Panc1 (cell line): ENCODE data around the gene CDCA4. TPM values are rescaled to one million over a fixed set of nuclear protein-coding genes. Genes with fewer than 3 reads are reported as not detected.

Experiments
- ATAC-seq: fragments of 200-7000 bp; cut with Tn5 transposase; 2 replicates; pipeline ENCODE4 v1.9.1; 2020; ENCODE audit warnings: mild to moderate bottlenecking, moderate library complexity
- BruUV-seq: library from RNA; stranded (reverse); fragments of 400-500 nt; replicated peaks from 2 replicates; lab custom pipeline; 2021; lab: Mats Ljungman, UMichigan
- CTCF ChIA-PET: fragments of 300-600 bp; sonication (Branson Sonifier 250); formaldehyde crosslinking; loops from one replicate; lab custom pipeline; 2022; ENCODE audit warnings: antibody characterized with exemption; lab: Charles Lee
- POLR2A ChIA-PET: fragments of 300-600 bp; sonication (Branson Sonifier 250); formaldehyde crosslinking; loops from one replicate; lab custom pipeline; 2022; ENCODE audit warnings: antibody characterized with exemption; lab: Charles Lee
- DNase-seq: peaks from one replicate; pipeline ENCODE4 v3.0.0-alpha.2; 2010; ENCODE audit warnings: low read depth, low spot score
- H3K27ac ChIP-seq: 2 replicates; pipeline ENCODE4 v1.5.1; 2011; ENCODE audit warnings: mild to moderate bottlenecking, low read length, inconsistent platforms
- H3K27me3 ChIP-seq: fragments of 200-500 bp; sonication (Bioruptor generic); 2 replicates; pipeline ENCODE4 v1.6.0; 2014; ENCODE audit warnings: low read length, inconsistent platforms; ENCODE audit not compliant: control insufficient read depth, insufficient read depth
- H3K36me3 ChIP-seq: fragments of 200-500 bp; sonication (Bioruptor generic); 2 replicates; pipeline ENCODE4 v1.5.1; 2014; ENCODE audit warnings: inconsistent platforms, mild to moderate bottlenecking, low read length, moderate library complexity; ENCODE audit not compliant: control insufficient read depth, insufficient read depth
- H3K4me1 ChIP-seq: 2 replicates; pipeline ENCODE4 v1.5.1; 2011; ENCODE audit warnings: inconsistent platforms, mild to moderate bottlenecking, low read length, moderate library complexity; ENCODE audit not compliant: control insufficient read depth, insufficient read depth
- H3K4me3 ChIP-seq, 2 experiments: 2 replicates each; pipeline ENCODE4 v1.5.1; 2011 to 2012; ENCODE audit warnings: low read depth in 2 of 2, low read length in 2 of 2, mild to moderate bottlenecking in 2 of 2, inconsistent platforms in 1 of 2, moderate library complexity in 1 of 2
- H3K9me3 ChIP-seq: fragments of 200-500 bp; sonication (Bioruptor generic); 2 replicates; pipeline ENCODE4 v1.5.1; 2014; ENCODE audit warnings: low read depth, mild to moderate bottlenecking, inconsistent platforms, low read length, moderate library complexity; ENCODE audit not compliant: control insufficient read depth, insufficient read depth
- POLR2AphosphoS5 ChIP-seq: IDR thresholded peaks from 2 replicates; pipeline ENCODE4 v1.6.1; 2012; ENCODE audit warnings: mild to moderate bottlenecking, low read depth, low read length, moderate library complexity
- SIN3A ChIP-seq: IDR thresholded peaks from 2 replicates; pipeline ENCODE4 v1.6.1; 2012; ENCODE audit warnings: low read depth, mild to moderate bottlenecking, low read length, moderate library complexity, borderline replicate concordance; ENCODE audit not compliant: insufficient read depth
- TCF7L2 ChIP-seq: IDR thresholded peaks from 2 replicates; pipeline ENCODE4 v1.6.1; 2011; ENCODE audit warnings: mild to moderate bottlenecking, low read depth, low read length, inconsistent platforms
- in situ Hi-C: cut with HindIII; loops from 2 replicates; pipeline ENCODE4 v1.10.0; 2016; ENCODE audit warnings: low sequenced_read_pairs, low pct_unique_long_range_greater_than_20kb
- intact Hi-C: fragments of 100-400 bp; cut with micrococcal nuclease; formaldehyde crosslinking; loops from one replicate; pipeline ENCODE4 v1.10.0; 2022; ENCODE audit not compliant: unreplicated experiment
- total RNA-seq: library from RNA; stranded (reverse); gene quantifications from one replicate; pipeline ENCODE4 v1.2.1, GENCODE V29; 2021; ENCODE audit not compliant: unreplicated experiment

CDCA4 gene
- total RNA-seq, 1 experiment from 2014 or later, result 39.9 TPM

- ChIA-PET POLR2A (no interaction called here), CTCF (no interaction called here)
- no peaks in the 10 kb centered on the region for H3K27me3 ChIP-seq
- H3K27ac ChIP-seq, result no peak overlapping the region
- peaks cover 8% of the 10 kb centered on the region for H3K4me1 ChIP-seq
- no peaks in the 10 kb centered on the region for H3K9me3 ChIP-seq
- DNase-seq, result no peak
- TF ChIP-seq SIN3A, result no peak
- TF ChIP-seq POLR2AphosphoS5, result peak; percentile 6; the same call in 1 of the 2 replicates
- ATAC-seq, result no peak
- in situ Hi-C loops (no loop called here), intact Hi-C loops (no loop called here)
- no TSS peak for BruUV-seq
- no peak overlapping the region for H3K4me3 ChIP-seq
- peaks cover 9% of the 10 kb centered on the region; the same call in 1 of the 2 replicates for H3K36me3 ChIP-seq
Measured at GRCh38 chr14:105007593-105008264, 13.2 kb downstream of the CDCA4 start.

GRCh38 chr14:105006831-105007592 is 13.9 kb downstream of the CDCA4 start:
- POLR2A ChIA-PET, result no interaction called here
- H3K27me3 ChIP-seq, result no peaks in the 10 kb centered on the region

DNA sequence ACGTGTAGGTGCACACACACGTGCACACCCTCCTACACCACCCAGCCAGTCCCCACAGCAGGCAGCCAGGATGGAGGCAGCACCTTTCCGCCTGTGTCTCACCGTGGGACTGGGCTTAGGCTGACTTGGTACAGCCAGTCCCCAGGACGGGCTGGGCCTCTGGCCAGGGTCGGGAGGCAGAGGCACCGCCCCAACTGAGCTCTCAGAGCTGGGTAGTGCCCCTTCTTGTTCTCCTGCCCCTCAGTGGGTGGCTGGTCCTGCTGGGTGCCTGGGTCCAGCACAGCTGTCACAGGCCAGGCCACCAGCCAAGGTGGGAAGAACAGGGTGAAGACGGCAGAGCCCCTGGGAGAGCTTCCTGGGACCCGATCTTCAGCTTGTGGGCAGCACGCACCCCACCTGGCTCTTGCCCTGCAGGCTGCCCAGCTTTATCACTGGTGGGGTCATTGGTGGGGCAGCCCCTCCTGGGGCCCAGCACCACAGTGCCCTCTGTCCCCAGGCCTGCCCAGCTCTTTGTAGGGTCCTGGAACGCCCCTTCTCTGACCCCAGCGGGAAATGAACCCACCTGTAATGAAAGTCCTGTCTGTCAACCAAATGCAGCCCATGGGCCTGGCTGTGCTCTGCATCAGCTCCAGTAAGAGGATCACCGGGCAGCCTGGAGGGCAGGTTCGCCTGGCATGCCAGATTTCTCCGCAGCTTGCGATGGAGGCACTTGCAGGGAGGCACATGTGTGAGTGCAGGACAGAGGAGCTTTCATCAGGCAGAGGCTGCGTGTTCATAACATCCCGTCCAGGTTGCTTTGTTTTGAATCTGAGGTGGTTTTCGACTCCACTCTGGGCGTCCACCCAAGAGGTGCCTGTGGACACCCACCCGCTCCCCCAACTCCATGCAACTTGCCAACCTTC is 14.7 kb downstream of the CDCA4 start:
- DNase-seq, result no peak
- in situ Hi-C loops (no loop called here), intact Hi-C loops (no loop called here)
- POLR2A ChIA-PET, result interaction anchor here (0.5 to 0.6 kb wide), 2 partner anchors 31 to 335 kb away, joined by 8 to 12 read pairs; no protein-coding TSS in a partner anchor
- no TSS peak for BruUV-seq
- Histone ChIP-seq H3K27ac (no peak overlapping the region), H3K4me3 (no peak overlapping the region), H3K9me3 (no peaks in the 10 kb centered on the region), H3K27me3 (no peaks in the 10 kb centered on the region), H3K36me3 (peaks cover 9% of the 10 kb centered on the region; the same call in 1 of the 2 replicates), H3K4me1 (no peaks in the 10 kb centered on the region)
- CTCF ChIA-PET, result interaction anchor here (0.5 to 0.8 kb wide), 2 partner anchors 42 to 1477 kb away, joined by 3 to 4 read pairs; partner anchors contain the start of gene TRMT61A
- ATAC-seq, result peak; percentile 52
- TF ChIP-seq POLR2AphosphoS5 (peak; percentile 32; the same call in 1 of the 2 replicates), TCF7L2 (no peak)

More at GRCh38 chr14:105006831-105007592, 13.9 kb downstream of the CDCA4 start:
- H3K4me1 ChIP-seq, result peaks cover 3% of the 10 kb centered on the region; the same call in 1 of the 2 replicates
- CTCF ChIA-PET, result interaction anchor here (0.8 kb wide), 1 partner anchor 42 kb away, joined by 3 read pairs; no protein-coding TSS in a partner anchor
- TF ChIP-seq SIN3A (no peak), POLR2AphosphoS5 (peak; percentile 14; the same call in 1 of the 2 replicates)
- in situ Hi-C loops, result no loop called here
- DNase-seq (no peak), ATAC-seq (peak; percentile 11; the same call in 1 of the 2 replicates)
- no peak overlapping the region for H3K27ac ChIP-seq
- intact Hi-C loops, result no loop called here
- H3K4me3 ChIP-seq, result no peak overlapping the region
- no TSS peak for BruUV-seq
- H3K9me3 ChIP-seq, result no peaks in the 10 kb centered on the region
- H3K36me3 ChIP-seq, result peaks cover 9% of the 10 kb centered on the region; the same call in 1 of the 2 replicates
